Mucosa of descending colon (tissue), 3 donors: ENCODE results near the gene CTCFL. TPM values are rescaled to one million over a fixed set of nuclear protein-coding genes. Genes with fewer than 3 reads are reported as not detected.

Source experiments
- ATAC-seq: fragments of 200-7000 bp; cut with Tn5 transposase; one replicate; pipeline ENCODE4 v1.9.1; 2020; ENCODE audit warnings: mild to moderate bottlenecking, moderate library complexity
- DNase-seq, 3 donors: peaks; one replicate each; pipeline ENCODE4 v3.0.0-alpha.2; 2020
- H3K36me3 ChIP-seq: fragments of 200-600 bp; one replicate; pipeline ENCODE4 v1.8.0; 2021; ENCODE audit warnings: low read depth, mild to moderate bottlenecking
- H3K4me1 ChIP-seq: fragments of 200-600 bp; one replicate; pipeline ENCODE4 v1.8.0; 2021; ENCODE audit warnings: low read depth, mild to moderate bottlenecking
- H3K4me3 ChIP-seq: fragments of 200-600 bp; one replicate; pipeline ENCODE4 v1.8.0; 2021; ENCODE audit warnings: mild to moderate bottlenecking
- H3K9me3 ChIP-seq: fragments of 200-600 bp; one replicate; pipeline ENCODE4 v1.8.0; 2021; ENCODE audit warnings: mild to moderate bottlenecking
- intact Hi-C, 2 donors: fragments of 100-400 bp; cut with DNase I in 1 of 2; cut with micrococcal nuclease in 1 of 2; formaldehyde crosslinking; loops; one replicate each; pipeline versions ENCODE4 v1.11.0 to v1.11.1; 2022; cut with DNase I, micrococcal nuclease
- total RNA-seq, 3 donors: library from RNA; stranded (reverse); fragmentation: NEBNext Ultra II Directional in 2 of 3; extraction: Animal tissue kit (Norgen Biotek cat#: 25700) in 2 of 3; gene quantifications; one replicate each; pipeline versions ENCODE4 v1.2.1 to v1.2.4, GENCODE V29; 2021 to 2023
- TF ChIP-seq, protein P1 (sequence below): fragments of 200-600 bp; IDR thresholded peaks from one replicate; pipeline ENCODE4 v1.8.0; 2022; ENCODE audit warnings: antibody characterized with exemption, mild to moderate bottlenecking
- donor health status: DM: no; HTN: no; CAD: no; lungs with moderate emphysema.
- donor health status: DM: no; HTN: no; CAD: no.
- donor health status: DM: no; HTN: yes; CAD: no.

The CTCFL gene
- total RNA-seq, 3 donors from 2014 or later: not detected

DNA sequence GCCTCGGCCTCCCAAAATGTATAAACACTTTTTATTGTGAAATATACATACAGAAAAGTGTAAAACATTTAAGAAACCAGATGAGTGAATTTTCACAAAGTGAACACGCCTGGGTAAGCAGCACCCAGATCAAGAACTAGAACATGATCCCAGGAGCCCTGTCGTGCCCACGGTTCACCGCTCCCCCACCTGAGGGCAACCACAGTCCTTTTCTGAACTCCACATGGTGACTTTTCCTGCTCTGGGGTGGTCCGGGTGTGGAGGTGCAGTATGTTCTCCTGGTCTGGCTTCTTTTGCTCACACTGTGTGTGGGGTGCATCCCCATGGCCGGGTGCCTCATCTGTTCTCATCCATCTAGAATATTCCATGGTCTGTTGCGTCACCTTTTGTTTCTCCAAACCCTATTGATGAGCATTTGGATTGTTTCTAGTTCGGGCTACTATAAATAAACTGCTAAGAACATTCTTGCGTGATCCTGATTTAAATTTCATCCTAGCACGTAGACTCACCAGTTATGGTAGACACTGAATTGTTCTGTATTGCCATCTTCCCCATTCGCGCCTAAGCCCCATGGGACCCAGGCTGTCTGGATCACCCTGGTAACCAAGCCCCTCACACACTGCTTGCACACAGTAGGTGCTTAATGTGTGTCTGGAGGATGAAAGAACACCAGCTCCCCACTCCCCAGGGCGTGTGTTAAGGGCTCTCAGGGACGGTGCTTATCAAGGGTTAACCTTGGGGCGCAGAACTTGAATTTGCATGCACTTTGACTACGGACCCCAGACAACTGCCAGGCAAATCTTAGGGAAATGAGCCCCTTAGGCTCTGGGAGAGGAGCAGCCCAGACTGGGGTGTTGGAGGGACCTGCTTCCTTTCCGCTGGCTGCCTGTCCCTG, 56.2 kb downstream of the CTCFL start:
- TF ChIP-seq, protein P1, sequence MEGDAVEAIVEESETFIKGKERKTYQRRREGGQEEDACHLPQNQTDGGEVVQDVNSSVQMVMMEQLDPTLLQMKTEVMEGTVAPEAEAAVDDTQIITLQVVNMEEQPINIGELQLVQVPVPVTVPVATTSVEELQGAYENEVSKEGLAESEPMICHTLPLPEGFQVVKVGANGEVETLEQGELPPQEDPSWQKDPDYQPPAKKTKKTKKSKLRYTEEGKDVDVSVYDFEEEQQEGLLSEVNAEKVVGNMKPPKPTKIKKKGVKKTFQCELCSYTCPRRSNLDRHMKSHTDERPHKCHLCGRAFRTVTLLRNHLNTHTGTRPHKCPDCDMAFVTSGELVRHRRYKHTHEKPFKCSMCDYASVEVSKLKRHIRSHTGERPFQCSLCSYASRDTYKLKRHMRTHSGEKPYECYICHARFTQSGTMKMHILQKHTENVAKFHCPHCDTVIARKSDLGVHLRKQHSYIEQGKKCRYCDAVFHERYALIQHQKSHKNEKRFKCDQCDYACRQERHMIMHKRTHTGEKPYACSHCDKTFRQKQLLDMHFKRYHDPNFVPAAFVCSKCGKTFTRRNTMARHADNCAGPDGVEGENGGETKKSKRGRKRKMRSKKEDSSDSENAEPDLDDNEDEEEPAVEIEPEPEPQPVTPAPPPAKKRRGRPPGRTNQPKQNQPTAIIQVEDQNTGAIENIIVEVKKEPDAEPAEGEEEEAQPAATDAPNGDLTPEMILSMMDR: no peak
- Histone ChIP-seq H3K4me3 (no peak overlapping the region), H3K9me3 (no peaks in the 10 kb centered on the region), H3K36me3 (no peaks in the 10 kb centered on the region), H3K4me1 (no peaks in the 10 kb centered on the region)
- intact Hi-C loops: no loop called here
- DNase-seq (peak in 1 of 3 donors; percentile 36), ATAC-seq (no peak)

DNA sequence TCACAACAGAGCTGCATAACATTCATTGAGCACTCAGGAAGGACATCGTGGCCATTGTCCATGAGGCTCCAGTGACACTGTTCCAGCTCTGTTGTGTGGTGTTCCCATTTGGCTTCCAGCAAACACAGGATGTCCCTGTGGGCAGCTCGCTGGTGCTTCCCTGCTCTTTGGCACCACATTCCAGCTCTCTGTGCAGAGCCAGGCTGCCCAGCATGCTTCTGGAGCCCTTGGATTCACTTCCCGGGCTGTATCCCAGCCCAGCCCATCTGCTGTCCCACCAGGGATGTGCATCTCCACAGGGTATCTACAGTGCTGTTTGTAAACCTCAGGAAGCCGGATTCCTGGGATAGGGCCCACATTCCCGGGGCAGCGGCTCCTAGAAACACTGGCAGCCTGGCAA, 57.2 kb downstream of the CTCFL start:
- Histone ChIP-seq H3K4me1 (no peaks in the 10 kb centered on the region), H3K36me3 (no peaks in the 10 kb centered on the region), H3K9me3 (no peaks in the 10 kb centered on the region), H3K4me3 (no peak overlapping the region)
- no peak for ATAC-seq
- peak in 1 of 3 donors; percentile 22 for DNase-seq
- TF ChIP-seq, protein P1: no peak
- intact Hi-C loops: no loop called here

DNA sequence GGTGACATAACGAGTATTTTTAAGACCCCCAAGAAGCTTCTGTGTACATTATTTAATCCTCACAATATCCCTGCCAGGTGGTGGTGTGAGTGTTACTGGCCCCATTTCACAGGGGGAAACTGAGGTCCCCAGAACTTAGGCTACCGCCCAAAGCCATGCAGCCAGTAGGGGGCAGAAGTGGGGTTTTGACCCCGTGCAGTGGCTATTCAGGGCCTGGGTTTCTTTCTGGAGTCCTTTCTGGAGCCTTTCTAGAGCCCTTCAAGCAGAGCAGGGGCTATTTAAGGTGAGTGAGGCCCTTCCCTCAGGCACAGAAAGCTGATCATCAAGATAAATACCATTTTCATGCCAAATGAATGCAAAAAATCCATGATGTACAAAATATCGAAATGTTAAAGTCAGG, 59.0 kb downstream of the CTCFL start:
- Histone ChIP-seq H3K4me1 (no peaks in the 10 kb centered on the region), H3K4me3 (no peak overlapping the region), H3K36me3 (no peaks in the 10 kb centered on the region), H3K9me3 (no peaks in the 10 kb centered on the region)
- TF ChIP-seq, protein P1: no peak
- ATAC-seq (no peak), DNase-seq (no peak)
- intact Hi-C loops: no loop called here

DNA sequence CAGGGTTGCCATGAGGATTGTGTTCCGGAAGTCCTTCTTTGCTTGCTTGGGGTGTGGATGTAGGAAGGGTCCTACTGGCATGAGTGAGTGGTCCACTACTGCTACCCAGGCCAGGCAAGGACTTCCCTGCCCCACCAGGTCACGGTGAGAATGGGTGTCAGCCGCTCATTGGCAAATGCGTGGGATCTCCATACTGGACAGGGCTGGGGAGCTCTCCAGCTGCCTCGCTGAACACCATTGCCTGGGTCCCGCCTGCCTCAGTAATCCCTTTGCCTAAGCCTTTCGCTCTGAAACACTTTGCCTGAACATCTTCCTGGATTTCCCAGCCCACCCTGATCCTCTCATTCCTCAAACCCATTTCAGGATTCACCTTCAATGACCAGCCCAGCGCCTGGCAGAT, 59.5 kb downstream of the CTCFL start:
- TF ChIP-seq, protein P1: no peak
- Histone ChIP-seq H3K36me3 (no peaks in the 10 kb centered on the region), H3K4me1 (no peaks in the 10 kb centered on the region), H3K9me3 (no peaks in the 10 kb centered on the region), H3K4me3 (no peak overlapping the region)
- ATAC-seq: no peak
- DNase-seq: peak in 1 of 3 donors; percentile 27
- intact Hi-C loops: no loop called here

DNA sequence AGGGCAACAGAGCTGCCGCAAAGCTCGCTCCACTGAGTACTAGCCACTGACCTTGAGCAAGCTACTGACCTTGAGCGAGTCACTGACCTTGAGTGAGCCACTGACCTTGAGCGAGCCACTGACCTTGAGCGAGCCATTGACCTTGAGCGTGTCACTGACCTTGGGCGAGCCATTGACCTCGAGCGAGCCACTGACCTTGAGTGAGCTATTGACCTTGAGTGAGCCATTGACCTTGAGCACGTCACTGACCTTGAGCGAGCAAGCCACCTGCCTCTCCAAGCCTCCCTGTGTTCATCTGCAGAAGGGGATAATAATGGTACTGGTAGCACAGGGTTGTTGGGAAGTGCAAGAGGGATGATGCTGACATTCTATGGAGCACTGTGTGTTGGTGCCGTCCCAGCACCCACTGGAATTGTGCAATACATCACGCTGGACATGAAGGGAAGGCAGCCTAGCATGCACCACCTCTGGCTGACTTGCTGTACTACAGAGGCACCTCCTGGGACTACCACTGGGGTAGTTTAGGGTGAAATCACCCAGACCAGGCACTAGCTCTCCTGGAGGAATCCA, 60.2 kb downstream of the CTCFL start:
- Histone ChIP-seq H3K9me3 (no peaks in the 10 kb centered on the region), H3K36me3 (no peaks in the 10 kb centered on the region), H3K4me3 (no peak overlapping the region), H3K4me1 (no peaks in the 10 kb centered on the region)
- intact Hi-C loops: no loop called here
- ATAC-seq (peak; percentile 74), DNase-seq (peak in 1 of 3 donors; percentile 44)
- TF ChIP-seq, protein P1: no peak
